Measurements from ENCODE around the gene MTCP1.

MTCP1 gene

GRCh38 chrX:155070975-155071693, at the start of gene MTCP1, which contains the start of the genes BRCC3 and CMC4:
Gene MTCP1, minus strand, starts transcription at chrX:155071136. Its CDS starts 5,126 bp downstream, at chrX:155066010.
Gene BRCC3, plus strand, starts transcription at chrX:155071508. Its CDS starts 20 bp downstream, at chrX:155071528.
Gene CMC4, minus strand, starts transcription at chrX:155071136. Its CDS starts 7,113 bp downstream, at chrX:155064023.
- DNase-seq = peak; percentile 90

GRCh38 chrX:155115174-155115819, 44.4 kb upstream of the MTCP1 start:
- DNase-seq = no peak

GRCh38 chrX:155113097-155113496, 42.2 kb upstream of the MTCP1 start:
- no peak for DNase-seq

GRCh38 chrX:155112171-155112570, 41.2 kb upstream of the MTCP1 start:
- no peak for DNase-seq

- DNase-seq = no peak
Measured at GRCh38 chrX:155108427-155108826, 37.5 kb upstream of the MTCP1 start.

GRCh38 chrX:155105919-155106318, 35.0 kb upstream of the MTCP1 start:
- DNase-seq = no peak

GRCh38 chrX:155094468-155095061, 23.6 kb upstream of the MTCP1 start:
- no peak for DNase-seq

- DNase-seq = no peak
Measured at GRCh38 chrX:155086961-155087735, 16.2 kb upstream of the MTCP1 start.

- DNase-seq = peak; percentile 54
Measured at GRCh38 chrX:155086202-155086840, 15.4 kb upstream of the MTCP1 start.

- no peak for DNase-seq
Measured at GRCh38 chrX:155071694-155072280, 851 bp upstream of the MTCP1 start.

- DNase-seq = no peak
Measured at GRCh38 chrX:155070663-155070974, 317 bp downstream of the MTCP1 start.

GRCh38 chrX:155070038-155070437, 898 bp downstream of the MTCP1 start:
- DNase-seq = no peak

GRCh38 chrX:155069414-155069813, 1.5 kb downstream of the MTCP1 start:
- DNase-seq = no peak

- peak; percentile 63 for DNase-seq
Measured at GRCh38 chrX:155068165-155068564, 2.8 kb downstream of the MTCP1 start.

GRCh38 chrX:155065035-155065734, 5.8 kb downstream of the MTCP1 start:
- no peak for DNase-seq

GRCh38 chrX:155061760-155062159, 9.2 kb downstream of the MTCP1 start:
- no peak for DNase-seq

GRCh38 chrX:155056877-155057792, 13.8 kb downstream of the MTCP1 start:
- peak; percentile 90 for DNase-seq

GRCh38 chrX:155056471-155056870, 14.5 kb downstream of the MTCP1 start:
- DNase-seq = no peak

GRCh38 chrX:155055494-155055893, 15.4 kb downstream of the MTCP1 start:
- no peak for DNase-seq

- no peak for DNase-seq
Measured at GRCh38 chrX:155054255-155054654, 16.7 kb downstream of the MTCP1 start.

- no peak for DNase-seq
Measured at GRCh38 chrX:155053656-155054055, 17.3 kb downstream of the MTCP1 start.
